ENCODE data around the gene PSMD1.
A peak's percentile ranks its signal among the peaks of the same experiment; 100 is the strongest.

The PSMD1 gene

DNA sequence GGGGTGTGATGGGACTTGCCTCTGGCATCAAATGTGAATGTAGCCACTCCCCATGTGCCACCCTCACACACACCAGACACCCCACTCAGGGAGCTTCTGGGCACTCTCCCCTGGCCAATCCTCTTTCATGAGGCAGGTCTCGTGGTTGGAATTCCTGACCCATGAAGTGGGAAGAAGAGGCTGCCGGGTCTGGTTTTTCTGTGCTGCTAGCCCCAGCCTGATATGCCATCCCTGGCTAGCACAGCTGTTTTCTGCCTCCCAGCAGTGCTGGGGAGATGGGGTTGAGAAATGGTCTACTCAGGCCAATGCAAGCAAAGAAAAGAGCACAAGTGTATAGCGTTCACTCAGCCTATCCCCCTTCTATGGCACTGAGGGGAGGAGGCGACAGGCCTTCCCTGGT, 20.5 kb upstream of the PSMD1 start:
- no peak for DNase-seq

DNA sequence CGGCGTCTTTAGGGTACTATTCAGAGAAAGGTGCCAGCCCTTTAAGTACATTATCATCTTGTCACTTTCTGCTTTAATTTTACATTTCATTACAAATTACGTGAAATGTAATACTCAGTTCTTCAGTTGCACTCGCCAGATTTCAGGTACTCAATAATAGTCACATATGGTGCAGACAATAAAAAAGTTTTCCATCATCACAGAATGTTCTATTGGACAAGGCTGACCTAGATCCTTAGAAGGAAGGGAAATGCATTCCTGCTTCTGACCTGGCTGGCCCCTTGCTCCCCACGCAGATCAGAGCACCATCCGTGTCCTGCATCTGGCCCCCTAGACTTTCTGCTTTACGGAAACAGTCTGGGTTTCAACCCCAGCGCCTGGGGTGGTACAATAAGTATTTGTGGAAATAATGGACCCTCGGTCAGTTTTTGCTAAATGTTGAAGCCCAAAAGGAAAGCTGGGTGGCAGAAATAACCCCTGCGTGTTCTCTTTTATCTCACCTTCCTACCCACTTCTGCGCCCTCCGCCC, 20.0 kb upstream of the PSMD1 start:
- DNase-seq = no peak

DNA sequence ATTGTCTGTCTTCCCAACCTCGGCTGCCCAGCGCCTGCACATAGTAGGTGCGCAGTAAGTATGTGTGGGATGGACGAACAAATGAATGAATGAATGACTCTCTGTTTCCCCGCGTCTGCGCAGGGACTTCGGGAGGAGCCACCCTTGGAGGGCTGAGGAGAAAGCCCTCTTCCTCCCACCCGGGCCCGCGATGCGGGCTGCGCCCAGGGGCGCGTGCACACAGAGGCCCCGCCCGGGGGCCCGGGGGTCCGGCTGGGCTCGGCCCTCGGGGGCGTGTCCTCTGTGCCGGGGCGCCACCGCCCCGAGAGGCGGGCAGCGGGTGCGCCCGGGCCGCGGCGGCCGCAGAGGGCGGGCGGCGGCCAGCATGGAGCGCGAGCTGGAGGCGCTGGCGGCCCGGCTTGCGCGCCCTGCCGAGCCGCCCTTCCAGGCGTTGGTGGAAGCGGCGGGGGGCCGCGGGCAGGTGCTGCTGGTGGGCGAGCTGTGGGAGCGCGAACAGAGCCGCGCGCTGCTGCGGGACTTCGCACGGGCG, 19.4 kb upstream of the PSMD1 start, which contains the start of gene C2orf72:
Gene C2orf72, plus strand, starts transcription at position 322 of the 529 bp plus-strand sequence. Its CDS starts 43 bp downstream, at position 365.
- DNase-seq = no peak

DNA sequence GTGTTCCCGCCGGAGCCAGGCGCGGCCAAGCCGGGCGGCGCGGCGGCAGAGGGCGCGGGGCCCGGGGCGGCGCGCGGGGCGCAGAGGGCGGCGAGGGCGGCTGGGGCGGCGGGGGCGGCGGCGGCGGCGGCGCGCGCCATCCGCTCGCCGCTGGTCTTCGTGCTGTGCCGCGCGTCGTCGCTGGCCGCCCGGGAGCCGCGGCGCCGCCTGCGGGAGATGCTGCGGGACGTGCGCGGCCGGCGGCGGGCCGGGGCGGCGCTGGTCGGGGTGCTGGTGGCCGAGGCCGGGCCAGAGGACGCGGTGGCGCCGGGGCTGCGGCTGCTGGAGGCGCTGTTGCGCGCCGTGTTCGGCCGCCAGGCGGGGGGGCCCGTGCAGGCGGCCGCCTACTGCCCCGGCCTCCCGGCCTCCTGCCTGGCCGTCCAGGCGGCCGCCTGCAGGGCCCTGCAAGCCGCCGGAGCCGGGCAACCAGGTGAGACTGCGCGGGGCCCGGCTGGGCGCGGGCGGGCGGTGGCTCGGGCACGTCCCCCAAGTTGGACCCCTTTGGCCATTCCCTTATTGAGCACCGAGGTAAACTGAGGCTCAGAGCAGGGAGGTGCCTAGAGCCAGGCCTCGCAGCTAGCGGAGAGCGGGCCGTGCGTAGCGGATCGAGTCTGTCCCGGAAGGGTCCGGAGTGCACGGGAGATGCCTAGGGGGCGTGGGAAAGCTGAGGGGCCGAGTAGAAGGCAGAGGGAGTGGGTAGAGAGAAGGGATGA, 18.8 kb upstream of the PSMD1 start:
- DNase-seq = no peak

DNA sequence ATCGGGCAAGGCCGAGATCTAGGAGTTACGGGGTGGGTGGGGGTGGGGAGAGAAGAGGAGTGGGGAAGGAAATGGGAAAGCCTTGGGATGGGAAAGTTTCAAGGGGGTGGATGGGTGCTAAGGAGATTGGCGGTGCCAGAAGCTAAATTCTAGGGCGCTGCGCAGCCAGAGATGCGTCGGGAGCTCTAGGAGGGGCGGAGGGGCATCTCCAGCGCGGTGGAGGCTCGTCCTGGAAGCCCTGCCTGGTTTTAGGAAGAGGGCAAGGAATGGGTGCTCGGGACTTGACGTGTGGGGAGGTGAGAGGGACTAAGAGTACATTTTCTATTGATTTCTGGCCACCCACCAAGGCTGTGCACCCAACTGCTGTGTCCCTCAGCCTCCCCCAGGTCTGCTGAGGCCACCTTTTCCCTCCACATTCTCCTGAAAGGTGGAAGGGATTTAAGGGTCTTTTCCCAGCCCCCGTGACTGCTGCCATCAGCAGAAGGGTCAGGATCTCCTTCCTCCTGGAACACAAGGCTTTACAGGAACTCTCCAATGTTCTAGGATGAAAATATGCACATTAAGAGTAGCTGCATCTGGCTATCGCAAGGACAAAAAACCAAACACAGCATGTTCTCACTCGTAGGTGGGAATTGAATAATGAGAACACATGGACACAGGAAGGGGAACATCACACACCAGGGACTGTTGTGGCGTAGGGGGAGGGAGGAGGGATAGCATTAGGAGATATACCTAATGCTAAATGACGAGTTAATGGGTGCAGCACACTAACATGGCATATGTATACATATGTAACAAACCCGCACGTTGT, 18.0 kb upstream of the PSMD1 start:
- no peak for DNase-seq

DNA sequence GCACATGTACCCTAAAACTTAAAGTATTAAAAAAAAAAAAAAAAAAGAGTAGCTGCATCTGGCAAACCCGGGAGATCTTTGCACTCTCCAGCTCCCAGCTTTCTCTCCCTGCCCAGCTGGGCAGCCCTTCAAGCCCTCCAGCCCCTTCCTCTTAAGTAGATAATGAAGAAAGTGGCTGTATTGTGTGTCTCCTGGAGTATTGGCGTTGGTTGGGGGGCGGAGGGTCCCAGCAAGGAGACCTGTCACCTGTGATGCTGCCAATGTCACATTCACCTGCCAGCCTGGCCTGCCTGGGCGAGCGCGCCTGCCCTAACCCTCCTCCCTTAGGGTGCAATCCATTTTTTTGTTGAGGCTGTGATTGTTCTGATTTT, 17.4 kb upstream of the PSMD1 start:
- no peak for DNase-seq

DNA sequence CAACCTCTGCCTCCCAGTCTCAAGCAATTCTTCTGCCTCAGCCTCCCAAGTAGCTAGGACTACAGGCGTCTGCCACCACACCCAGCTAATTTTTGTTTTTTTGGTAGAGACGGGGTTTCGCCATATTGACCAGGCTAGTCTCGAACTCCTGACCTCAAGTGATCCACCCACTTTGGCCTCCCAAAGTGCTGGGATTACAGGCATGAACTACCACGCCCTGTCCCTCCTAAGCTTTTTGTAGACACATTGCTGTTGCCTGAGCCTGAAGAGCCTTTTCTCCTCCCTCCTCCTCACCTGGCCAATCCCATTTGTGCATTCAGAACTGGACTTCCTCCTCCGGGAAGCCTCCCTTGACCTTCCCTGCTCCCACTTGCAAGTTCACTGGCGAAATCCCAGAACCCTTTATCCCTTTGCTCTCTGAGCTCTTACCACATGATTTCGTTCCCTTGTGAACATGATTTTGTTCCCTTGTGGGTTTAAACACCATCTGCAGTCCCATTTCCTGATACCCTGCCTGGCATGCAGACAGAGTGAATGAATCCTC, 16.8 kb upstream of the PSMD1 start:
- DNase-seq = no peak

DNA sequence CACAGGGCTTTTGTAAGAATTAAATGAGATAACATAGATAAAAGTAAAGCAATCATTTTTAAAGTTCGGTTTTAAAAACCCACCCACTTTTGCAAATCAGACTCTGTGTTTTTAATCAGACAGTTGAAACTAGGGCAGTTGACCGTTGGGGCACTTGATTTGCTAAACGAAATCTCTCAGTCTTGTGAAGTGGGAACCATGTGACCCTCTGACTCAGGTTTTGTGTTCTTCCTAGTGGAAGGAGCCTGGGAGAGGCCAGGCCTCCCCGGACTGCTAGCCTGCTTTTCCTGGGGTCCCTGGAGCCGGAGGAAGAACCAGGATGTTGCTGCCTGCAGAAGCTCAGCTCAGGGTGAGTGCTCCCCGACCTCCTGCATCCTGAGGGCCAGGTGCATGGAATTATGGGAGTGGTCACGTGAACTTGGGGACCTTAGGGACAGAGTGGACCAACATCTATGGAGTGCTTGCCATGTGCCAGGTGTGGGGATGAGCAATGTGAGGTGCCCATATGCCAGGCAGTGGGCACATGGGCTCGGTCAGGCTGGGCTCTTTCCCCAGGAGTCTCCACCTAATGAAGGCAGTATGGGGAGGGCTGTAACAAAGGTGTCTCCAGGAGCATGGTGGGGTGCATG, 15.5 kb upstream of the PSMD1 start:
- DNase-seq = no peak

DNA sequence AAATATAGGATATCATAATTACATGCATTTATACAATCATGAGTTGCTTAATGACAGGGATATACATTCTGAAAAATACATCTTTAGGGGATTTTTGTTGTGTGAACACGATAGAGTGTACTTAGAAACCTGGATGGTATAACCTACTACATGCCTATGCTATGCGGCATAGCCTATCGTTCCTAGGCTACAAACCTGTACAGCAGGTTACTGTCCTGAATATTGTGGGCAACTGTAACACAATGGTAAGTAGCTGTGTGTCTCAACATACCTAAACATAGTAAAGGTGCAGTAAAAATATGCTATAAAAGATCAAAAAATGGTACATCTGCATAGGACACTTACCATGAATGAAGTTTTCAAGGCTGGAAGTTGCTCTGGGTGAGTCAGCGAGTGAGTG, 12.9 kb upstream of the PSMD1 start:
- DNase-seq = no peak

DNA sequence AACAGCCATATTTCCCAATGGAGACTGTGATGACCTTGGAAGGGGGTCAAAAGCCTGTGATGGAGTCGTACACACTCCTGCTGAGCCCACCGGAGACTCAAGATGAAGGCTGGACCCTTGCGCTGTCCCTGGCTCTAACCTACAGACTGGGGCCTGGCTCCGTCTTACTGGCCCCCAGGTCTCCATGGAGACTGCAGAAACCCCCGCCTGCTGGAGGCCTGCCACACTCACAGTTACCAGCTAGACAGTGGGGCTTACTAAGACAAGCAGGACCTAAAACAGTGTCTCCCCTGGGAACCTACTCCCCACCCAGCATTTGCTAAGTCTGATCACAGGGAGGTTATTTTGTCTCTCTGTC, 9.8 kb upstream of the PSMD1 start:
- DNase-seq = no peak

DNA sequence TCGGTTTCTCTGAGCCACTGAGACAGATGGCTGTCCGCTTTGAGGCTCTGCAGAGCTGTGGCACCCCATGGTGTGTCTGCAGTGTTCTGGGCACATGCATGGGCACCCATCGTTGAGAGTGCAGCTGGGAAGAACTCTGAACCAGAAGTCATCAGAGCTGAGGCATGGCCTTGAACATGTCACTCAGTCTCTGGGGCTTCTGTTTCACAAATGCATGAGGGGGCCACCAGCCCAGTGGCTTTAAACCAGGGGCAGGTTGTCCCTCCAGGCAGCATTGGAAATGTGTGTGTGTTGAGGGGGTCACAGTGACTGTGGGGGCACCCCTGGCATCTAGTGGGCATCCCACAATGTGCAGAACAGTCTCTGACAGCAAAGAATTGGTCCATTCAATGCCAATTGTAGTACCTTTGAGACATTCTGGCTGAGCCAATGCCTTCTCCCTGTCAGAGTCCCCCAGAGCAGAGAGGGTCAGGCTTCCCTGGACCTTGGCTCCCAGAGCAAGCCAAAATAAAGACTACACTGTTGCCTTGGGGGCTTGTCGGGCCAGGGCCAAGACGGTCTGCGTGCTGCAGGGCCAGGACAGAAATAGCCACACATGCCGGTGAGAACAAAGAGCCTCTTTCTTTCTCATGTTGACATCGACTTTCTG, 9.3 kb upstream of the PSMD1 start:
- no peak for DNase-seq

DNA sequence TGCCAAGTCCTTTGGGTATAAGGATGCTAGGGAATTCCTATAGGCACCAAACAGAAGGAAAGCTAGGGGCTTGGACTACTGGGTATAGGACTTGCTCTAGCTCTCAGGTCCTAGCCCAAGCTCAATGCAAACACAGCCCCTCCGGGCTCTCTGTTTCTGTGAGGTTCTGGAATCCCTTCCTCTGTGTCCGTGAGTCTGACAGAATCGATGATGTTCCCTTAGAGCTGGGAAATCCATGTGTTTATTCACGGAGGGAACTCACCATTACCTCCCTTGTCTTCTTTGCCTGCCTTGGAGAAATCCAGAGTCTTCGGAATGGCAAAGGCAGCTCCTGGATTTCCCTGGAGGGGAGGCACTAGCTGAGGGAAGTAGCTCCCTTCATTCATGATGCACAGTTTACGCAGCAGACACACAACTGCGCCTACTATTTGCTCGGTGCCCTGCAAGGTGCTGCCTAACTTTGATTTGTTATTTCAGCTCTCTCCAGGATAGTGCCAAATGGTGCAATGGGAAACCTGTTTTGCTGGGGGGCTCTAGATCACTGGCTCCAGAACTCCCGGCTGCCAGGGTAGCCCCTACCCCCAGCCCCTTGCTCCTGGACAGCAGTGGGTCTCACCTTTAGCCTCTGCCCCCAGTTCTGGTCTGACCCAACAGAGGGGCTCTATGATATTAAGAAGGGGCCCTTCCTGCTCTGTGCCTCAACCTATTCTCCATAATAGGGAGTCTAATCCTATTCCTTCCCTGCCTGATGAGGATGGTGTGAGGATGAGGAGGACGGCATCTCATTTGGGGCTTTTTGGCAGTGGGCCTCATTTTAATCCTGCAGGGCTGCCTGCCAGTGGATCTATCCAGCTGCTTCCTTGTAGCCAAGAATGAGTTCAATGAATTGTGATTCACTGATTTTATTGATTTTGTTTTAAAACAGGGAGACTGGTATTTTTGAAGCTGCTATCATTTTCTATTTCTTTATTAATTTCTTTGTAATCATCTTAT, 8.4 kb upstream of the PSMD1 start:
- no peak for DNase-seq

DNA sequence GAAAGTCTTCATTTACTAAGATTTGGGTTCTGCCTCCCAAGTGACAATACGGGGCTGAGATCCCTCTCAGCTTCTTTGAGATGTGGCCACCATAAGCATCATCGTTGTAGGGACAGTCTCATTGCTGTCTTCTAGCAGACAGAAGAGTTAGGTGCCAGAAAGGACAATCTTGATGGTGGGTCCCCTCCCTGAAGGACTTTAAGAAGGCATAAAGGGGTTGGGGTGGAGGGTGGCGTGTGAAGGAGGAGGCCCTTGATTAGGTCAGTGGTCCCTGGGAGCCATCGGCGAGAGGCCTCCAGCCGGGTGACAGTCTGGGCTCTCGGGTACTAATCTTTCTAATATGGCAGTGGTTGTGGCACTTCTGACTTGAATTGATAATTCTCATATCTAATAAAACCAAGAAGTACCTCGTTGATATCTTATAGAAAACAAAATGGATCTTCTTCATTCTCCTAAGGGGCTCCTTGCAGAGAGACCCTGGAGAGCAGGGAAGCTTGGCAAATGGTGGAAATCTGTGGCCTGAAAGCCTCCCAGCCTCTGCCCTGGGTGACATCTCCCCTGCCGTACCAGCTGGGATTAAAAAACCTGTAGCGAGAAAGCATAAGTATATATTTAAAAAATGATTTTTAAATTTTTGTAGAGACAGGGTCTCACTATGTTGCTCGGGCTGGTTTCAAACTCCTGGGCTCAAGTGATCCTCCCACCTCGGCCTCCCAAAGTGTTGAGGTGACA, 7.2 kb upstream of the PSMD1 start:
- DNase-seq = no peak

DNA sequence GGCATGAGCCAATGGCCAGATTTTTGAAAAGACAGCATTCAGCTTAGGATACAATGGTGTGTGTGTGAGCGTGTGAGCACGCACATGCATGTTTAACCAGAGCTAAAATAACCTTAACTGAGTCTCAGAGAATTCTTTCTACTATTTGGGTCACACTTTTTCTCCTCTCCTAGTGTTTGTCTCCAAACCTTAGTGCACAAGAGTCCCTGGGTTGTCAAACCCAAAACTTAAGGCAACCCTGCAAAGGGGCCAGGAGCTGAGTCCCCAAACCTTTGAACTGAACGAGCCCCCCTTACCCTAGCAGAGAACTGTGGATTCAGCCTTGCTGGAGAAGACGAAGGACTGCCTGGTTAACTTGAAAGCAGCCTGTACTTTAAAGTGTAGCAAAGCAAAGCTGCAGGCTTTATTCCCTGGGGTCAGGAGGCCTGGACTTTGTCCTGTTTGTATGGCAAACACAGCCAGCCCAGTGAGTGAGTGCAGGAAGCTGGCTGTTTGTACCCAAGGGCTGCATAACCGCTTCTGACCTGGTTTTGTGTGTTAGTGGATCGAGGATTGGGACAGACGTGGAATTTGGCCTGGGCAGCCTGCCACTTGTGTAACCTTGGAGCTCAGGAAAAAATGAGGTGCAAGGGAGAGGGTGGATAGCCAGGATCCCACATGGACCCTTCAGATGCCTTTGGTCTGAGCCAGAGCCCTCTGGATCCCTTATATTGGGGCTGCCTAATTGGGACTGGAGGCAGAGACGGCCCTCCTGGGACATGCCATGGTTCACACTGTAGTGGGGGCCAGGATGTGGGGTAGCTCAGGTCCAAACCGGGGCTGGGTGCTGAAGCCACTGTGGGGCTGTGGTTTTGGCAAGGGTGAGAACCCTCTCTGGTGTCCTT, 6.4 kb upstream of the PSMD1 start:
- DNase-seq = no peak

DNA sequence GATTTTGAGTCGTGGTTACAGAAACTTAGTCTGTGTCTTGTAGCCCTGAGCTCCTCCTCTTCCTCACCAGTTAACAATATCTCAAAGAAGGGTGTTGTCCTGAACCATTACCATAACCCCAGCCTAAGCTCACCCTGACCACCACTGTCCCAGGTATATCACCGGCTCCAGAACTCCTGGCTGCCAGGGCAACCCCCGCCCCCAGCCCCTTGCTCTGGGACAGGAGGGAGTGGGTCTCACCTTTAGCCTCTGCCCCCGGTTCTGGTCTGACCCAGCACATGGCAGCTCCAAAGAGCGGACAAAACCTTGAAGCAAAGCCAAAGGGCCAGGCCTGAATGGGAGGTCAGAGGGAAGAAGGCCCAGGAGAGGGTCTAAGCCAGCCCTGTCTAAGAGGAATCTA, 5.6 kb upstream of the PSMD1 start:
- DNase-seq = no peak

DNA sequence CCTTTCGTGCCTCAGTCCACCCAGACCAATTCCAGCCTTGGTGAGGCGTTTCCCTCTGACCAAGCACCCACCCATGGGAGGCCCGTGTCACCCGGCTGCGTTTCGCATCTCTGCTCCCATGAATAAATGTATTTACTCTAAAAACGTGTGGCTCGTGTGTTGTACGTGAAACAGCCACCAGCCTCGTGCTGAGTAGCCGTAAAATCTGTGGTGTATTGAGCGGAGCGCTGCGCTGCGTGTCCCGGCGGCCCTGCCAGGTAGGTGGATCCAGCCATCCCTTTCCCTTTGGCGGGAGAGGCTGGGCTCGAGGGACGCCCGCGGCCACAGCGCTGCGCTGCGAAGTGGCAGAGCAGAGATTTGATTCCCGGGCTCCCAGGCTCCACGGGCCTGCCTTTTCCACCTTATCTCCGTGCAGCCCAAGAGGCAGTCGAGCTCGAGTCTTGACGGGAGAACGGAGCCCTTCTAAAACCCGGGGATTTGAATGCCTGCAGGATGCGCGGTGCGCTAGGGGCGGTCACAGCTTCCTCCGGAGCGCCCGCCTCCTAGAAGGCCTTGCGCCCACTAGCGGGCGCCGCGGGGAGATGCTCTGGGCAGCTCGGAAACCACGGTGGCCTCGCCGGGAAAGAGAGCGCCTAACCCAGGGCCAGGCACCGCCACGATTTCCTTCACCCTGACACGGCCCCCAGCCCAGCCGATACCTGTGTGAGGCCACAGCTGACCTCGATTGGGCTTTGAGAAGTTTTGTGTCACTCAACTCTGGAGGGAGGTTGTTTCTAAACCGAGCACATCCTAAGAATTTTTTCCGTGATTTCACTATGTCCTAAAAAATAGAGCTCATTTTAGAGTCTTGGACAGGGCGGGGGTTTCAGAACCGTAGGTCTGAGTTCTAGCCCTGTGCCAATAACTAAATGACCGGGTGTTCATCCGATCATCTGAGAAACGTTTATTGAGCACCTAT, 3.9 kb upstream of the PSMD1 start:
- DNase-seq = peak; percentile 84

DNA sequence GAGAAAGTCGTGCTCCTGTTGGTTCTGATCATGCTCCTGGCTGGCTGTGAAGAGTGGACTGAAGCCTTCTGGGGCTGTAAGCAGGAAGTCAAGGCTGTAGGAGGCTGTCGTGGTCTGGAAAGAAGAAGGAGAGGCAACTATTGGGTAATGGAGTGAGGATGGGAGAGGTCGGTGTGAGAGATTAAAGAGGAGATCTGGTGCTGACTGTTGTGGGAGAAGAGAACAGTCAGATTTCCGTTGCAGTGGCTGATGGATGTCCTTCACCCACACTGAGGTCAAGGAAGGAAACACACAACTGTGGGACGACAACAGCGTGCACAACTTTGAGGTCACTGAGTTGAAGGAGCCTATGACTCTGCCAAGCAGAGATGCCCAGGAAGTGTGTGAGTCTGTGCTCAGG, 2.8 kb upstream of the PSMD1 start:
- DNase-seq = no peak

DNA sequence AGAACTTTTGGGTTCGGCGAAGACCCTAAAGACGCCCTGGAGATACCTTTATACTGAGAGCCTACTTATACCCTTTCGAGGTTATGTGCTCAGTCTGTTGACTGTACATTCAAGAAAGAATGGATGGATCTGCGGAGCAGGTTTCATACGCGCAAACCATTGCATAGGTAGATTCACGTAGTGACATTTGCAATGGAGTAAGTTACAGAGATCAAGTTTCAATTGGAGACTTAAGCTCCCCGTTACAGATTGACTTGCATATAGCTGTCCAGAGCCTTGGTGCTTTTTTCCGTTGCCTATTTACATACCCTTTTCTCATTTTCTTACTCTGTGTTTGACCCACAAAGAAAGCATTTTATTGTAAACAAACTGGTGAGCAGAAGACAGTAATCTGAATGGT, 923 bp downstream of the PSMD1 start:
- no peak for DNase-seq
